GM12878 (cell line): ENCODE results near the gene DUSP22. TPM values are rescaled to one million over a fixed set of nuclear protein-coding genes. Genes with fewer than 3 reads are reported as not detected.
A peak's percentile ranks its signal among the peaks of the same experiment; 100 is the strongest.

ENCODE experiments used
- CREM ChIP-seq: IDR thresholded peaks from 2 replicates; pipeline ENCODE4 v1.6.1; 2014; ENCODE audit warnings: antibody characterized with exemption, low read depth
- DPF2 ChIP-seq: fragments of 450-650 bp; IDR thresholded peaks from 2 replicates; pipeline ENCODE4 v1.6.1; 2017; ENCODE audit warnings: mild to moderate bottlenecking
- EGR1 ChIP-seq, 2 experiments: IDR thresholded peaks; 1 replicate in 1 of 2; 2 replicates in 1 of 2; pipeline ENCODE4 v1.6.1; 2011 to 2012; ENCODE audit warnings: low read depth in 2 of 2, low read length in 2 of 2, borderline replicate concordance in 1 of 2, mild to moderate bottlenecking in 1 of 2, moderate library complexity in 1 of 2
- FOXK2 ChIP-seq: fragments of 450-650 bp; IDR thresholded peaks from 2 replicates; pipeline ENCODE4 v1.6.1; 2017; ENCODE audit warnings: mild to moderate bottlenecking, moderate library complexity
- HDAC6 ChIP-seq: fragments of 200-600 bp; sonication (generic); IDR thresholded peaks from one replicate; pipeline ENCODE4 v1.8.0; 2017; ENCODE audit warnings: antibody characterized with exemption; ENCODE audit not compliant: unreplicated experiment
- IKZF2 ChIP-seq, 2 experiments: fragments of 450-650 bp; IDR thresholded peaks; 2 replicates each; pipeline ENCODE4 v1.6.1; 2017; ENCODE audit warnings: mild to moderate bottlenecking in 2 of 2, moderate library complexity in 2 of 2
- JUNB ChIP-seq: IDR thresholded peaks from 2 replicates; pipeline ENCODE4 v1.6.1; 2016; ENCODE audit warnings: antibody characterized with exemption, mild to moderate bottlenecking
- MEF2B ChIP-seq: fragments of 450-650 bp; IDR thresholded peaks from 2 replicates; pipeline ENCODE4 v1.6.1; 2018; ENCODE audit warnings: mild to moderate bottlenecking, moderate library complexity; ENCODE audit not compliant: partially characterized antibody, poor library complexity, severe bottlenecking
- MTA2 ChIP-seq: fragments of 450-650 bp; IDR thresholded peaks from 2 replicates; pipeline ENCODE4 v1.6.1; 2016; ENCODE audit warnings: low read depth, mild to moderate bottlenecking, moderate library complexity
- RELB ChIP-seq: fragments of 450-650 bp; IDR thresholded peaks from 2 replicates; pipeline ENCODE4 v1.6.1; 2017; ENCODE audit warnings: low read depth, mild to moderate bottlenecking, moderate library complexity
- RUNX3 ChIP-seq: IDR thresholded peaks from 2 replicates; pipeline ENCODE4 v1.6.1; 2012; ENCODE audit warnings: low read length, inconsistent platforms
- STAT3 ChIP-seq: IDR thresholded peaks from 2 replicates; pipeline ENCODE4 v1.6.1; 2011; ENCODE audit warnings: low read depth, low read length, improper control_type of control experiment
- SUPT20H ChIP-seq: IDR thresholded peaks from 2 replicates; pipeline ENCODE4 v1.6.1; 2011; ENCODE audit warnings: low read depth, mild to moderate bottlenecking, low read length, moderate library complexity, borderline replicate concordance; ENCODE audit not compliant: control insufficient read depth
- TARDBP ChIP-seq: IDR thresholded peaks from 2 replicates; pipeline ENCODE4 v1.6.1; 2016; ENCODE audit warnings: borderline replicate concordance
- ZZZ3 ChIP-seq: IDR thresholded peaks from 2 replicates; pipeline ENCODE4 v1.6.1; 2011; ENCODE audit warnings: low read depth; ENCODE audit not compliant: control insufficient read depth, insufficient read length
- polyA plus RNA-seq, 11 experiments: library from polyadenylated mRNA; depleted of rRNA in 4 of 11; unstranded in 6 of 11; stranded (reverse) in 5 of 11; fragments of >200 nt; fragmentation: Nextera tagmentation in 4 of 11; fragmentation: Illumina TruSeq in 1 of 11; extraction: Ambion mirVana in 4 of 11; extraction: Trizol in 1 of 11; gene quantifications; 1 replicate in 1 of 11; 2 replicates in 10 of 11; pipeline versions ENCODE4 v1.2.1 to v1.2.3, GENCODE V29; 2011 to 2016; ENCODE audit warnings: inconsistent platforms in 2 of 11, missing spikeins in 2 of 11, low read depth in 1 of 11
- total RNA-seq, 4 experiments: library from RNA; depleted of rRNA in 3 of 4; stranded (reverse); fragments of >200 nt in 3 of 4; fragmentation: Illumina TruSeq in 1 of 4; extraction: Trizol in 1 of 4; gene quantifications; 2 replicates each; pipeline versions ENCODE4 v1.2.1 to v1.2.3, GENCODE V29; 2013 to 2021
- TF ChIP-seq, protein P1 (sequence below): fragments of 450-650 bp; IDR thresholded peaks from 2 replicates; pipeline ENCODE4 v1.6.1; 2017; ENCODE audit warnings: mild to moderate bottlenecking, moderate library complexity
- TF ChIP-seq, protein P2 (sequence below): IDR thresholded peaks from 2 replicates; pipeline ENCODE4 v1.6.1; 2012; ENCODE audit warnings: mild to moderate bottlenecking, low read depth, low read length
- TF ChIP-seq, protein P3 (sequence below): fragments of 450-650 bp; IDR thresholded peaks from 2 replicates; pipeline ENCODE4 v1.6.1; 2017; ENCODE audit warnings: mild to moderate bottlenecking, low read depth, inconsistent platforms; ENCODE audit not compliant: poor library complexity, severe bottlenecking

The DUSP22 gene
- total and polyA plus RNA-seq, 10 of the 15 experiments (the other 5 are each of a cell fraction or from before 2014, with no cell fraction given), result 78.9 to 156 (median 107) TPM

DNA sequence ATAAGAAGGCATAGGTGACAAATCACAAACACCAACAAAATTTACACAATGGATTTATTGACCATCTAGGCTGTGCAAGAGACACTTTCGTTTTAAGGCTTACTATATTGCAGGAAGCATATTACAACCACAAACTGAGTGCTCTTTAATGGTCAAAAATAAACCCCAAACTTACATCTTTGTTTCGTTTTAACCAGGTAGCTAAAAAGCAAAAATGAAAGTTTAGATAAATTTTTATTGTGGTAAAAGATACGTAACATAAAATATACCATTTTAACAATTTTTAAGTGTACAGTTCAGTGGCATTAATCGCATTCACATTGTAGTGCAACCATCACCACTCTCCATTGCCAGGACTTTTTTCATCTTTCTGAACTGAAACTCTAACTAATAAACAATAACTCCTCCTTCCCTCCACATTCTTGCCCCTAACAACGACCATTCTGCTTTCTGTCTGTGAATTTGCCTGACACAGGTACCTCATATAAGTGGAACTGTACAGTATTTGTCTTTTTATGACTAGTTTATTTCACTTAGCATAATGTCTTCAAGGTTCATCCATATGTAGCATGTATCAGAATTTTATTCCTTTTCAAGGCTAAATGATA lies 32.3 kb upstream of the DUSP22 start (continued):
- TF ChIP-seq, protein P1, sequence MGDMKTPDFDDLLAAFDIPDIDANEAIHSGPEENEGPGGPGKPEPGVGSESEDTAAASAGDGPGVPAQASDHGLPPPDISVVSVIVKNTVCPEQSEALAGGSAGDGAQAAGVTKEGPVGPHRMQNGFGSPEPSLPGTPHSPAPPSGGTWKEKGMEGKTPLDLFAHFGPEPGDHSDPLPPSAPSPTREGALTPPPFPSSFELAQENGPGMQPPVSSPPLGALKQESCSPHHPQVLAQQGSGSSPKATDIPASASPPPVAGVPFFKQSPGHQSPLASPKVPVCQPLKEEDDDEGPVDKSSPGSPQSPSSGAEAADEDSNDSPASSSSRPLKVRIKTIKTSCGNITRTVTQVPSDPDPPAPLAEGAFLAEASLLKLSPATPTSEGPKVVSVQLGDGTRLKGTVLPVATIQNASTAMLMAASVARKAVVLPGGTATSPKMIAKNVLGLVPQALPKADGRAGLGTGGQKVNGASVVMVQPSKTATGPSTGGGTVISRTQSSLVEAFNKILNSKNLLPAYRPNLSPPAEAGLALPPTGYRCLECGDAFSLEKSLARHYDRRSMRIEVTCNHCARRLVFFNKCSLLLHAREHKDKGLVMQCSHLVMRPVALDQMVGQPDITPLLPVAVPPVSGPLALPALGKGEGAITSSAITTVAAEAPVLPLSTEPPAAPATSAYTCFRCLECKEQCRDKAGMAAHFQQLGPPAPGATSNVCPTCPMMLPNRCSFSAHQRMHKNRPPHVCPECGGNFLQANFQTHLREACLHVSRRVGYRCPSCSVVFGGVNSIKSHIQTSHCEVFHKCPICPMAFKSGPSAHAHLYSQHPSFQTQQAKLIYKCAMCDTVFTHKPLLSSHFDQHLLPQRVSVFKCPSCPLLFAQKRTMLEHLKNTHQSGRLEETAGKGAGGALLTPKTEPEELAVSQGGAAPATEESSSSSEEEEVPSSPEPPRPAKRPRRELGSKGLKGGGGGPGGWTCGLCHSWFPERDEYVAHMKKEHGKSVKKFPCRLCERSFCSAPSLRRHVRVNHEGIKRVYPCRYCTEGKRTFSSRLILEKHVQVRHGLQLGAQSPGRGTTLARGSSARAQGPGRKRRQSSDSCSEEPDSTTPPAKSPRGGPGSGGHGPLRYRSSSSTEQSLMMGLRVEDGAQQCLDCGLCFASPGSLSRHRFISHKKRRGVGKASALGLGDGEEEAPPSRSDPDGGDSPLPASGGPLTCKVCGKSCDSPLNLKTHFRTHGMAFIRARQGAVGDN, result peak; percentile 53; the same call in 1 of the 2 replicates
- TF ChIP-seq IKZF2 (IDR thresholded peaks at IDR 0.05) (peak in 1 of 2 experiments; percentile 17; a peak in 1 of 4 replicates), RELB (peak; percentile 55; the same call in 1 of the 2 replicates), ZZZ3 (no peak), CREM (peak; percentile 48; the same call in 1 of the 2 replicates), DPF2 (0 out of 2 replicates have a peak, but pooled peaks have one; percentile 37), TARDBP (no peak), FOXK2 (no peak), EGR1 (IDR thresholded peaks at IDR 0.05; ENCODE audit: borderline replicate concordance in 1 of 2, low read depth in 2 of 2, low read length in 2 of 2) (no peak), HDAC6 (no peak), STAT3 (peak; percentile 80; the same call in 1 of the 2 replicates), JUNB (0 out of 2 replicates have a peak, but pooled peaks have one; percentile 36), SUPT20H (no peak), RUNX3 (peak; percentile 95), MEF2B (peak; percentile 49), MTA2 (peak; percentile 55; the same call in 1 of the 2 replicates)
- TF ChIP-seq, protein P2, sequence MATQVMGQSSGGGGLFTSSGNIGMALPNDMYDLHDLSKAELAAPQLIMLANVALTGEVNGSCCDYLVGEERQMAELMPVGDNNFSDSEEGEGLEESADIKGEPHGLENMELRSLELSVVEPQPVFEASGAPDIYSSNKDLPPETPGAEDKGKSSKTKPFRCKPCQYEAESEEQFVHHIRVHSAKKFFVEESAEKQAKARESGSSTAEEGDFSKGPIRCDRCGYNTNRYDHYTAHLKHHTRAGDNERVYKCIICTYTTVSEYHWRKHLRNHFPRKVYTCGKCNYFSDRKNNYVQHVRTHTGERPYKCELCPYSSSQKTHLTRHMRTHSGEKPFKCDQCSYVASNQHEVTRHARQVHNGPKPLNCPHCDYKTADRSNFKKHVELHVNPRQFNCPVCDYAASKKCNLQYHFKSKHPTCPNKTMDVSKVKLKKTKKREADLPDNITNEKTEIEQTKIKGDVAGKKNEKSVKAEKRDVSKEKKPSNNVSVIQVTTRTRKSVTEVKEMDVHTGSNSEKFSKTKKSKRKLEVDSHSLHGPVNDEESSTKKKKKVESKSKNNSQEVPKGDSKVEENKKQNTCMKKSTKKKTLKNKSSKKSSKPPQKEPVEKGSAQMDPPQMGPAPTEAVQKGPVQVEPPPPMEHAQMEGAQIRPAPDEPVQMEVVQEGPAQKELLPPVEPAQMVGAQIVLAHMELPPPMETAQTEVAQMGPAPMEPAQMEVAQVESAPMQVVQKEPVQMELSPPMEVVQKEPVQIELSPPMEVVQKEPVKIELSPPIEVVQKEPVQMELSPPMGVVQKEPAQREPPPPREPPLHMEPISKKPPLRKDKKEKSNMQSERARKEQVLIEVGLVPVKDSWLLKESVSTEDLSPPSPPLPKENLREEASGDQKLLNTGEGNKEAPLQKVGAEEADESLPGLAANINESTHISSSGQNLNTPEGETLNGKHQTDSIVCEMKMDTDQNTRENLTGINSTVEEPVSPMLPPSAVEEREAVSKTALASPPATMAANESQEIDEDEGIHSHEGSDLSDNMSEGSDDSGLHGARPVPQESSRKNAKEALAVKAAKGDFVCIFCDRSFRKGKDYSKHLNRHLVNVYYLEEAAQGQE, result no peak
- TF ChIP-seq, protein P3, sequence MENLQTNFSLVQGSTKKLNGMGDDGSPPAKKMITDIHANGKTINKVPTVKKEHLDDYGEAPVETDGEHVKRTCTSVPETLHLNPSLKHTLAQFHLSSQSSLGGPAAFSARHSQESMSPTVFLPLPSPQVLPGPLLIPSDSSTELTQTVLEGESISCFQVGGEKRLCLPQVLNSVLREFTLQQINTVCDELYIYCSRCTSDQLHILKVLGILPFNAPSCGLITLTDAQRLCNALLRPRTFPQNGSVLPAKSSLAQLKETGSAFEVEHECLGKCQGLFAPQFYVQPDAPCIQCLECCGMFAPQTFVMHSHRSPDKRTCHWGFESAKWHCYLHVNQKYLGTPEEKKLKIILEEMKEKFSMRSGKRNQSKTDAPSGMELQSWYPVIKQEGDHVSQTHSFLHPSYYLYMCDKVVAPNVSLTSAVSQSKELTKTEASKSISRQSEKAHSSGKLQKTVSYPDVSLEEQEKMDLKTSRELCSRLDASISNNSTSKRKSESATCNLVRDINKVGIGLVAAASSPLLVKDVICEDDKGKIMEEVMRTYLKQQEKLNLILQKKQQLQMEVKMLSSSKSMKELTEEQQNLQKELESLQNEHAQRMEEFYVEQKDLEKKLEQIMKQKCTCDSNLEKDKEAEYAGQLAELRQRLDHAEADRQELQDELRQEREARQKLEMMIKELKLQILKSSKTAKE, result peak; percentile 65
